HG02943 (cell line): ENCODE data around the gene CTDP1.

Source experiments
- ATAC-seq: cut with Tn5 transposase; IDR thresholded peaks from one replicate; pipeline ENCODE4 v1.9.1; 2021; ENCODE audit warnings: mild to moderate bottlenecking, low read depth, moderate library complexity; ENCODE audit not compliant: unreplicated experiment

CTDP1 gene

GRCh38 chr18:79803611-79804051 lies 124.0 kb downstream of the CTDP1 start:
- no peak for ATAC-seq
